ENCODE results near the gene MMP21.

- TF ChIP-seq CTCF (IDR thresholded peaks at IDR 0.05) (no peak), POLR2A (IDR thresholded peaks at IDR 0.05) (no peak)
Measured at GRCh38 chr10:125766511-125766910, 9.1 kb downstream of the MMP21 start.
